HG03442 (cell line): ENCODE measurements around the gene KIFC1.

ENCODE experiments used
- ATAC-seq: cut with Tn5 transposase; IDR thresholded peaks from one replicate; pipeline ENCODE4 v1.9.1; 2021; ENCODE audit warnings: mild to moderate bottlenecking, moderate library complexity; ENCODE audit not compliant: unreplicated experiment

KIFC1 gene

GRCh38 chr6:33424855-33425667, 33.4 kb downstream of the KIFC1 start:
- ATAC-seq: no peak

DNA sequence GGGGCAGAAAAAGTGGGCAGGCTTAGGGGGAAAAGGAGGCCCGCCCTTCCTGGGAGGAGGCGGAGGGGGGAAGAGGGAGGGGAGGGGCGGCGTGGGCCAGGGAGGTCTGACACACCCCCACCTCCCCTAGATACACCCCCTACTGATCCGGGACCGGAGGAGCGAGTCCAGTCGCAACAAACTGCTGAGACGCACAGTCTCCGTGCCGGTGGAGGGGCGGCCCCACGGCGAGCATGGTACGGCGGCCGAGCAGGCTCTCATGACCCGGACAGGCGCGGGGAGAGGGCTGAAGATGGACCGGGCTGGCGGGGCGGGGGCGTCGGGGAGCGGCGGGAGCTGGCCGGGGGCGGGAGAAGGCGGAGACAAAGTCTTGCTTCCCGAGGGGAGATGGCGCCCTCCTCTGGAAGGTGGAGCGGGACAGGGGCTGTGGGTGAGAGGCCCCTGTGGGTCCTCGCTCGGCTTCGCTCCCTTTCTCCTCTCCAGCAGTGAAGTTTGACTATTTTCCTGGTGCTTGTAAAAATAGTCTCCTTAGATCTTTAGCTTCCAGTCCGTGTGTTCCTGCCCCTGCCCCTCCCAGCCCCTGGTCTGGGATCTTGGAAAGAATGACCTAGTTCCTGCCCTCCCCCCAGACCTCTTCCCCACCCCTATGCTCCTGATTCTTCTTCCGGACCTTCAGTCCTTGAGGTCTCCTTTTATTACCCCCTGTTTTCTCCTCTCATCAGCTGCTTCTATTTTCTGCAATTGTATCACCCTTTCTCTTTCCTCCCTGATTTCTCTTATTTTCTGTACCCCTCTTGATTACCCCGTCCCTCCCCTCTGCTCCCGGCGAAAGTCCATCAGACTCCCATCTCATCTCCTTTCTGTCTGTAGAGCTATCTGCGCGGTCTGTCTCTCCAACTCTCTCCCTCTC, 34.3 kb downstream of the KIFC1 start:
- no peak for ATAC-seq

- ATAC-seq: no peak
These were observed 35.2 kb downstream of the KIFC1 start for GRCh38 chr6:33426590-33427511.

DNA sequence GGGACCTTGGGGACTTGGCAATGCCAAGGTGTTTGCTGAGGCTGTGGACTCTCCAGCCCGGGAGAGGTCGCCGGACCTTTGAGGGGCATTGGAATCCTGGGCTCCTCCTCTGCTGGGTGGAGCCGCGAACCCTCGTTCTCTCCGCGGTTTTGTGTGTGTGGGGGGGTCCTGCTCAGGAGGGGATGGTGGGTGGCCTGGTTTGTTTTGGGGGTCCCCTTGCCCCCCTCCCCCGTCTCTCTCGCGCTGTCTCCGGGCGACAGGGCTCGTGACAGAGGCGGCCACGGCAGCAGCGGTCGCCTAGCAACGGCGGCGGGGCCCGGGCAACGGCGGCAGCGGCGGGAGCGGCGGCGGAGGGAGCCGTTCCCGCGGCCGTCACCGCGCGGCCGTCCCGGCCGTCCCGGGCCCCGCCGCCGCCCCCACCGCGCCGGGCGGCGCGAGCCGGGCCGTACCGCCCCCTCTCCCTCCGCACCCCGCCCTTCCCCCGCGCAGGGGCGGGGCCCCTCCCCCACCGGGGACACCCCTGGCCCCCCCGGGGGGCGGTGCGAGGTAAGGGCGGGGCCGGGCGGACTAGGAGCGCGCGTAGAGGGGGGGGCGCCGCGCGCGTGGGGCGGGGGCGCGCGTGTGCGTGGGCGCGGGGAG, 36.1 kb downstream of the KIFC1 start:
- no peak for ATAC-seq

GRCh38 chr6:33428224-33428965, 36.8 kb downstream of the KIFC1 start:
- no peak for ATAC-seq

GRCh38 chr6:33428966-33429749, 37.5 kb downstream of the KIFC1 start:
- no peak for ATAC-seq

DNA sequence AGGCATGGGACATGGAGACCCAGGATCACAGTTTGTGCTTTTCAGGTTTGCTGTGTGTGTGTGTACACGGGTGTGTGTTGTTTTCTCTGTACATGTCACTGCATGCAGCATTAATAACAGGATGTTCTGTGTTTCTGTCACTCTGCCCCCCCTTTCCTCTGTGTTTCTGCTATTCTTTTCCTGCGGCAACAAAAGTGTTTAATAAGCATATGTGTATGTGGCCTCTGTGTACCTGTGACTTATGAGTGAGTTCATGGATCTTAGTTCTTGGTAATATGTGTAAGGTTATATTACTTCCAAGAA, 38.1 kb downstream of the KIFC1 start:
- no peak for ATAC-seq

DNA sequence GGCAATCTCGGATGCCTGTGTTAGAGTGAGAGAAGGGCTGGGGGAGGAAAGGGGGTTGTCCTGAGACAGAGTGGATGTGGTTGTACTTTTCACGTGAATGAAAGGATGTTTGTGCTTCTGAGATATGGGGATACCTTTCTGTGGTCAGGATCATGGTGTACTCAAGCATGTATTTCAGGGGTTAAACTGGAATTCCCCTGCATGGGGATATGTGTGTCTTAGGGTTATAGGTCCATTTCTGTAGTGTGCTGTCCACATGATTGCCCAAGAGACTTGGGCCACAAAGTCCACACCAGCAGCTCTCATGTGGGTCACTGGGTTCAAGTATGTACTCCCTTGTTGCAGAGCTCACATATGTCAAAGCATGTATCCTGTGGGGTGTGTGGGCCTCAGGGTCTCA, 38.7 kb downstream of the KIFC1 start:
- no peak for ATAC-seq

DNA sequence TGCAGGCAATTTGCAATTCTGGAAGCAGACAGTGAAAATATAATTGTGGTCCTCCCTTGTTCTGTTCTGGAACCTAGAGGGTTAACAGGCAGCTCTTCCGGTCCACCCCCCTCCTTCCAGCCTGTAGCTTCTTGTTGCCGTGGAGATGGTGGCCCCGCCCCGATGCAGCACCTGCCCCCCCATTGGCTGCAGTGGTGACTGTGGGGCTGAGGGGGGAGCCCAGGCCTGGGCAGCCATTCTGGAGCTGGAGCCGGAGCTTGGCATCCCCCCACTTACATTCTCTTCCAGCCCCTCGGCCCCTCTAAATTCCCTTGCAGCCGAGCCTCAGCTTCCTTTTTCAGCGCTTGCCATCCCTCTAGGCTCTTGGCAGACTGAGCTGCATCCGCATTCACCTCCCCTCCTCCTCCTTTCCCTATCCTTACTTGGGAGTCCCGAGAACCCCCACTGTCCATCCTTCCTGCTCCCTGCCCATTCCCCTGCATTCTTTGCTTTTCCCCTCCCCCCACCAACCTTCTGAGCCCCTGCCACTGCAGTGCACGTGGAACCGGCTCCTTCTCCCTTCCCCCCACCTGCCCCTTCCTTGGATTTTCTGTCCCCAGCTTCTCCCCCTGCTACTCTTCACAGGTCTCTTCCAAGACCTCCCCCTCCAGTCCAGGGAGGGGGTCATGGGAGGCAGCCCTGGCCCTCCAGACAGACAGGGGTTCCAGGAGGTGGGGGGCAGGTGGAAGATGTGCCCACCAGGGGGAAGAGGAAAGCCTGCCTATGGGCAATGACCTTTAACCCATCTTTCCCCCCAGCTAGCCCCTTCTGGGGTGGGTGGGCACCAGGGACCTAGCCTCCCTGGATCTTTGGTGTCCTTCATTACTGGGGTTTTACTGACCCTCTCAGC, 39.6 kb downstream of the KIFC1 start:
- ATAC-seq: no peak

DNA sequence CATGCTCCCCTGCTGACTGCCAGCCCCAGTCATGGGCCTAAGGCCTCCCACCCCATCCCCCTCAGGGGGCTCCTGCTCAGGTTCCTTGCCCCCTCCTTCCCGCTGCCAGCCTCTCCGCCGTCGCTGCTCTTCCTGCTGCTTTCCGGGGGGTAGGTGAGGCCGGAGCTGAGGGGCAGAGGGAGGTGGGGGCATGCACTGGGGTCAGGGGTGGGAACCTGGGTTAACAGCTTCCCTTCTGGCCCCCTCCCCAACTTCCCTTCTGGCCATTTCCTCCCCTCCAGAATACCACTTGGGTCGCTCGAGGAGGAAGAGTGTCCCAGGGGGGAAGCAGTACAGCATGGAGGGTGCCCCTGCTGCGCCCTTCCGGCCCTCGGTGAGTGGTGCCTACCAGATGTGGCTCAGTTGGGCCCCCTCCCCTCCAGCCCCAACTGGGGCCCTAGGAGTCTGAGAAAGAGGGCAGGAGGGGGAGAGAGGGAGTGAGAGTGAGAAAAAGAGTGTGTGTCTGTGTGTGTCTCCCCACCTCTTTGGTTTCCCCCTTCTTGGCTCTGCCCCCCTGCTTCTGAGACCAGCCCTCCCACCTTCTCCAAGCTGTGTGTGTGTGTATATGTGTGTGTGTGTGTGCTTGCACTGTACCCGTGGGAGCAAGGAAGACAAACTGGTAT, 40.4 kb downstream of the KIFC1 start:
- no peak for ATAC-seq

GRCh38 chr6:33432546-33432945, 40.9 kb downstream of the KIFC1 start:
- ATAC-seq: no peak

GRCh38 chr6:33433001-33433543, 41.4 kb downstream of the KIFC1 start:
- ATAC-seq: no peak

DNA sequence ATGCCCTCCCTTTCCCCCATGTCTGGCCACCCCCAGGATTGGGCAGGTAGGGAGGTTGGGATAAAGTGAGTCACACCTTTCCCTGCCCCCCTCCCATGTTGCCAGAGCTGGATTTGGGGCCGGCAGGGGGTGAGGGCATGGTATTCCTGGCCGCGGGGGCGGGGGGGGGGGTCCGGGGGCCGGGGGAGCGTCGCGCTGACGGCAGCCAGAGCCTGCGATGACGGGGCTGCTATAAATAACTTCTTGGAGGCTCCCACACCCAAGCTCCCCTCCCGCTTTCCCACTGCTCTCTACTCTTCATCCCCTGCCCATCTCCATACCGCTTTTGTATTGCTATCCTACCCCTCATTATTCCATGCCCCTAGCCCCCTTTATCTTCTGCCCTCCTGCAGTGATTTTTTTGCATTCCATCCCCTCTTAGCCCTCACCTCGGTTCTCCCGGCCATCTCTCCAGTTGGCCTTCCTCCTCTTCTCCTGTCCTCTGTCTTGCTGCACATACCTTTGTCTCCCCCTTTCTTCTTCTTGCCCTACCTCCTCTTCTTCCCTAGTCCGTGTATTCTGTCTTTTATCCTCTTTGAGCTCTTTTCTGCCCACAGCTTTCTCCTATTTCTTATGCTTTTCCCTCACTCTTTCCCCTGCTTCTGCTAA, 42.0 kb downstream of the KIFC1 start:
- ATAC-seq: no peak

DNA sequence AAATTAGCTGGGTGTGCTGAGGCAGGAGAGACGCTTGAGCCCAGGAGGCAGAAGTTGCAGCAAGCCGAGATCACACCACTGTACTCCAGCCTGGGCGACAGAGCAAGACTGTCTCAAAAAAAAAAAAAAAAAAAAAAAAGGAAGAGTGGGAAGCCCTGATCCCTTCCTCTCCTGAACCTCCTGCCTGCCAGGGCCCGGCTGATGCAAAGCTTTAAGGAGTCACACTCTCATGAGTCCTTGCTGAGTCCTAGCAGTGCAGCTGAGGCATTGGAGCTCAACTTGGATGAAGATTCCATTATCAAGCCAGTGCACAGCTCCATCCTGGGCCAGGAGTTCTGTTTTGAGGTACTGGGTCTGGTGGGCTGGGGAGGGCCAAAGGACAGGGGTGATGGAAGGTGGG, 43.3 kb downstream of the KIFC1 start:
- ATAC-seq: no peak

GRCh38 chr6:33437666-33438065, 46.0 kb downstream of the KIFC1 start:
- no peak for ATAC-seq

GRCh38 chr6:33438978-33439594, 47.5 kb downstream of the KIFC1 start:
- no peak for ATAC-seq
